Upper lobe of left lung (tissue), 4 donors: ENCODE data around the gene ZBTB16.

Experiments
- CTCF ChIP-seq, 6 experiments: fragments of 450-650 bp in 4 of 6; fragments of 200-600 bp in 2 of 6; sonication (generic) in 2 of 6; IDR thresholded peaks; one replicate each; pipeline ENCODE4 v1.5.1; 2016 to 2019; ENCODE audit warnings: antibody characterized with exemption in 6 of 6
- POLR2A ChIP-seq, 4 donors: fragments of 450-650 bp; IDR thresholded peaks; one replicate each; pipeline ENCODE4 v1.5.1; 2016 to 2017; ENCODE audit warnings: antibody characterized with exemption in 4 of 4, mild to moderate bottlenecking in 2 of 4
- POLR2AphosphoS5 ChIP-seq, 2 donors: sonication (generic); formaldehyde crosslinking; IDR thresholded peaks; one replicate each; pipeline ENCODE4 v1.5.1; 2017; ENCODE audit warnings: antibody characterized with exemption in 2 of 2

- no peak for TF ChIP-seq POLR2A (IDR thresholded peaks at IDR 0.05)
- TF ChIP-seq POLR2AphosphoS5 (IDR thresholded peaks at IDR 0.05) = no peak
- TF ChIP-seq CTCF (IDR thresholded peaks at IDR 0.05) = no peak
These were observed 204.9 kb downstream of the ZBTB16 start for GRCh38 chr11:114264381-114264780.
